Kidney epithelial cell (primary cell): Measurements from ENCODE around the gene MYO3B. TPM values are rescaled to one million over a fixed set of nuclear protein-coding genes. Genes with fewer than 3 reads are reported as not detected.
A peak's percentile ranks its signal among the peaks of the same experiment; 100 is the strongest.

ENCODE experiments used
- DNase-seq: peaks from one replicate; pipeline ENCODE4 v3.0.0-alpha.2; 2010; ENCODE audit warnings: low read depth
- H3K27me3 ChIP-seq: 2 replicates; pipeline ENCODE4 v1.6.0; 2011; ENCODE audit warnings: low read length; ENCODE audit not compliant: control insufficient read depth, insufficient read depth
- H3K36me3 ChIP-seq: 2 replicates; pipeline ENCODE4 v1.5.1; 2011; ENCODE audit warnings: low read length; ENCODE audit not compliant: control insufficient read depth, insufficient read depth
- H3K4me3 ChIP-seq: 2 replicates; pipeline ENCODE4 v1.5.1; 2011; ENCODE audit warnings: low read depth, mild to moderate bottlenecking, control low read depth, low read length
- total RNA-seq: library from RNA; depleted of rRNA; stranded (reverse); fragments of >200 nt; gene quantifications from 2 replicates; pipeline ENCODE4 v1.2.3, GENCODE V29; 2015
- TF ChIP-seq, protein P1 (sequence below): IDR thresholded peaks from 2 replicates; pipeline ENCODE4 v1.5.1; 2011; ENCODE audit warnings: mild to moderate bottlenecking, moderate library complexity, low read length, control low read depth, inconsistent platforms; ENCODE audit not compliant: insufficient read depth, poor library complexity, severe bottlenecking

Gene MYO3B
- total RNA-seq, 1 donor from 2014 or later = 1.1 TPM

DNA sequence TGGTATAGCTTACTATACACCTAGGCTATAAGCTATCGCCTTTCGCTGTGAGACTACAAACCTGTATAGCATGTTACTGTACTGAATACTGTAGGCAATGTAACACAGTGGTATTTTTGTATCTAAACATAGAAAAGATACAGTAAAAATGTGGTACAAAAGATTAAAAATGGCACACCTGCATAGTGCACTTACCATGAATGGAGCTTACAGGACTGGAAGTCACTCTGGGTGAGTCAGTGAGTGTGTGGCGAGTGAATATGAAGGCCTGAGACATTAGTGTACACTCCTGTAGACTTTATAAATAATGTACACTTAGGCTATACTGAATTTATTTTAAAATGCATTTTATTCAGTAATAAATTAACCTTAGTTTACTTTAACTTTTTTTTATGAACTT, 279.0 kb downstream of the MYO3B start:
- no peak overlapping the region for H3K4me3 ChIP-seq
- TF ChIP-seq, protein P1, sequence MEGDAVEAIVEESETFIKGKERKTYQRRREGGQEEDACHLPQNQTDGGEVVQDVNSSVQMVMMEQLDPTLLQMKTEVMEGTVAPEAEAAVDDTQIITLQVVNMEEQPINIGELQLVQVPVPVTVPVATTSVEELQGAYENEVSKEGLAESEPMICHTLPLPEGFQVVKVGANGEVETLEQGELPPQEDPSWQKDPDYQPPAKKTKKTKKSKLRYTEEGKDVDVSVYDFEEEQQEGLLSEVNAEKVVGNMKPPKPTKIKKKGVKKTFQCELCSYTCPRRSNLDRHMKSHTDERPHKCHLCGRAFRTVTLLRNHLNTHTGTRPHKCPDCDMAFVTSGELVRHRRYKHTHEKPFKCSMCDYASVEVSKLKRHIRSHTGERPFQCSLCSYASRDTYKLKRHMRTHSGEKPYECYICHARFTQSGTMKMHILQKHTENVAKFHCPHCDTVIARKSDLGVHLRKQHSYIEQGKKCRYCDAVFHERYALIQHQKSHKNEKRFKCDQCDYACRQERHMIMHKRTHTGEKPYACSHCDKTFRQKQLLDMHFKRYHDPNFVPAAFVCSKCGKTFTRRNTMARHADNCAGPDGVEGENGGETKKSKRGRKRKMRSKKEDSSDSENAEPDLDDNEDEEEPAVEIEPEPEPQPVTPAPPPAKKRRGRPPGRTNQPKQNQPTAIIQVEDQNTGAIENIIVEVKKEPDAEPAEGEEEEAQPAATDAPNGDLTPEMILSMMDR = no peak
- H3K27me3 ChIP-seq = no peaks in the 10 kb centered on the region
- no peaks in the 10 kb centered on the region for H3K36me3 ChIP-seq
- DNase-seq = no peak

DNA sequence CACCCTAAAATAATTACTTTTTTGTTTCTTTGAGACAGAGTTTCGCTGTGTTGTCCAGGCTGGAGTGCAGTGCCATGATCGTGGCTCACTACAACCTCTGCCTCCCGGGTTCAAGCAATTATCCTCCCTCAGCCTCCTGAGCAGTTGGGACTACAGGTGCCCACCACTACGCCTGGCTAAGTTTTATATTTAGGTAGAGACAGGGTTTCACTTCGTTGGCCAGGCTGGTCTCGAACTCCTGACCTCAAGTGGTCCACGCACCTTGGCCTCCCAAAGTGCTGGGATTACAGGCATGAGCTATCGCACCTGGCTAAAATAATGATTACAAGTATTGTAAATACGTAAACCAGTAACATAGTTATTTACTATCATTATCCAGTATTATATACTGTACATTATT, 279.8 kb downstream of the MYO3B start:
- DNase-seq = no peak
- H3K27me3 ChIP-seq = no peaks in the 10 kb centered on the region
- no peaks in the 10 kb centered on the region for H3K36me3 ChIP-seq
- no peak overlapping the region for H3K4me3 ChIP-seq
- TF ChIP-seq, protein P1 = no peak

- Histone ChIP-seq H3K36me3 (no peaks in the 10 kb centered on the region), H3K27me3 (no peaks in the 10 kb centered on the region), H3K4me3 (no peak overlapping the region)
- TF ChIP-seq, protein P1 = peak; percentile 4
- DNase-seq = no peak
Observed at GRCh38 chr2:170461889-170462288, 283.9 kb downstream of the MYO3B start.

DNA sequence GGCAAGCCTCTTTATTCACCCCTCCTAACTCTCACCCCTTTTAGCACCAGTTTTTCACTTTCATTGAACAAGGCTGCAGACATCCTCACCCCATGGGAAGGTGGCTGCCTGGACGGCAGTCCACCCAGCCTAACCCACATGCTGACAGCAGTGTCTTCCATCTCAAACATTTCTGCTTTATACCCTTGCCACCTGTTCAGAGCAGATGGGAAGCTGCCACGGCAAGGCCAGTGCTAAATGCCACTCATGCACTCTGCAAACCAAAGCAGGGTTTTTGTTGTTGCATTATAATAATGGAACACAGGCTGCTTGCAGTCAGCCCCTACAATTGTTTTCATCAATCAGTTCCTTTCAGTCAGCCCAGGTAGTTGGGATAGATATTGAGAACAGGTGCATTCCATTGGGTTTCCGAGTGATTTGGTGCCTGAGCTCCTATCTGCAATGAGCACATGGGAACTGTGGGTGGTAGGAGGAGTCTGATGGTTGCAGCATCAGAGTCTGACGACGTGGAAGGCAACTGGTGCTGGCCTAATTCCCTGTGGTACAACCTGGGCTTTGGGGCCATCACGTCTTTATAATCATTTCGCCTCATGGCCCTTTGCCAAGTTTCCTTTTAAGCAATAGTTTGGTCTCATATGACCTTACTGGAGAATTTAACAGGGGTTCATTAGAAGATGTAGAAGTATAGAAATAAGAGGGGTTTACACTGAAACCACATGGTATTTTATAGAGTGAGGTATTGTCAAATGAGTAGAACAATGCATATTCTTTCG, 284.7 kb downstream of the MYO3B start:
- DNase-seq = no peak
- Histone ChIP-seq H3K27me3 (no peaks in the 10 kb centered on the region), H3K4me3 (no peak overlapping the region), H3K36me3 (no peaks in the 10 kb centered on the region)
- TF ChIP-seq, protein P1 = no peak

DNA sequence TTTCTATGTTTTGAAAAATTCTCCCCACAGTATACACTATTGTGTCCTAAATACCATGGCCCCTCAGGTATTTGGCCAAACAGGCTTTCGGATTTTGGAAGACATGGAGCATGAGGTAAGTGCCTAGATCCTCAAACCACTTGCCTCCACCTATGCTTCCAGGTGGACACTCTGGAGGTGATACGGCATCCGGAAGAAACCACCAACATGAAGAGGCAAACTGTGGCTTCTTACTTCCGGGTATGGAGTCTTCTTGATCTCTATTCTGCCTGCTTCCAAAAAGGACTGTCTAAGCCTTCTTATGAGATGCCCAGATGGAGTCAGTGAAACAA, 285.2 kb downstream of the MYO3B start:
- no peak for DNase-seq
- H3K4me3 ChIP-seq = no peak overlapping the region
- no peaks in the 10 kb centered on the region for H3K36me3 ChIP-seq
- no peaks in the 10 kb centered on the region for H3K27me3 ChIP-seq
- TF ChIP-seq, protein P1 = no peak

GRCh38 chr2:170464268-170464667, 286.3 kb downstream of the MYO3B start:
- Histone ChIP-seq H3K4me3 (no peak overlapping the region), H3K27me3 (no peaks in the 10 kb centered on the region), H3K36me3 (no peaks in the 10 kb centered on the region)
- TF ChIP-seq, protein P1 = no peak
- DNase-seq = no peak
